Measurements from ENCODE around the gene TBC1D24.

GRCh38 chr16:2429771-2430663, 44.9 kb upstream of the TBC1D24 start:
- TF ChIP-seq CTCF (conservative IDR thresholded peaks at IDR 0.05) (peak; percentile 38), ZFX (IDR thresholded peaks at IDR 0.05) (no peak)

Measured in C4-2B (cell line).